Loucy (cell line): ENCODE measurements around the gene ZNF469.

Experiments used
- H2AFZ ChIP-seq: fragments of 200-600 bp; sonication (generic); 2 replicates; pipeline ENCODE4 v1.6.0; 2016; ENCODE audit warnings: antibody characterized with exemption, mild to moderate bottlenecking, low read length, moderate library complexity
- H3F3A ChIP-seq: fragments of 200-600 bp; 2 replicates; pipeline ENCODE4 v1.6.0; 2016; ENCODE audit warnings: antibody characterized with exemption, low read depth, mild to moderate bottlenecking
- H3K27me3 ChIP-seq: fragments of 200-600 bp; sonication (generic); 2 replicates; pipeline ENCODE4 v1.6.1; 2014; ENCODE audit warnings: low read length, mild to moderate bottlenecking; ENCODE audit not compliant: insufficient read depth, poor library complexity, severe bottlenecking
- H3K36me3 ChIP-seq: fragments of 200-600 bp; sonication (generic); 2 replicates; pipeline ENCODE4 v1.6.1; 2016; ENCODE audit warnings: low read length; ENCODE audit not compliant: insufficient read depth
- H3K4me1 ChIP-seq: fragments of 200-600 bp; sonication (generic); 2 replicates; pipeline ENCODE4 v1.5.1; 2014; ENCODE audit warnings: low read length, mild to moderate bottlenecking; ENCODE audit not compliant: insufficient read depth, poor library complexity, severe bottlenecking
- H3K4me2 ChIP-seq: fragments of 200-600 bp; sonication (generic); 2 replicates; pipeline ENCODE4 v1.6.0; 2014; ENCODE audit warnings: antibody characterized with exemption, low read length, low read depth, mild to moderate bottlenecking; ENCODE audit not compliant: poor library complexity, severe bottlenecking
- H3K4me3 ChIP-seq: fragments of 200-600 bp; sonication (generic); 2 replicates; pipeline ENCODE4 v1.5.1; 2014; ENCODE audit warnings: low read length, mild to moderate bottlenecking, mixed read lengths; ENCODE audit not compliant: poor library complexity, severe bottlenecking
- H3K79me2 ChIP-seq: fragments of 200-600 bp; sonication (generic); 2 replicates; pipeline ENCODE4 v1.6.1; 2014; ENCODE audit warnings: low read length; ENCODE audit not compliant: insufficient read depth
- H3K9ac ChIP-seq: fragments of 200-600 bp; sonication (generic); 2 replicates; pipeline ENCODE4 v1.6.0; 2014; ENCODE audit warnings: mild to moderate bottlenecking, low read depth, low read length, moderate library complexity; ENCODE audit not compliant: poor library complexity, severe bottlenecking
- H3K9me2 ChIP-seq: fragments of 200-600 bp; sonication (generic); replicated peaks from 2 replicates; pipeline ENCODE4 v1.6.1; 2016; ENCODE audit warnings: low read depth, low read length, mixed read lengths
- H3K9me3 ChIP-seq: fragments of 200-600 bp; sonication (generic); 2 replicates; pipeline ENCODE4 v1.6.1; 2014; ENCODE audit warnings: mild to moderate bottlenecking, antibody characterized with exemption, low read length, low read depth; ENCODE audit not compliant: insufficient read depth
- H4K20me1 ChIP-seq: fragments of 200-600 bp; sonication (generic); 2 replicates; pipeline ENCODE4 v1.6.0; 2014; ENCODE audit warnings: antibody characterized with exemption, low read length, mild to moderate bottlenecking; ENCODE audit not compliant: insufficient read depth, poor library complexity, severe bottlenecking
- CTCF ChIP-seq: fragments of 200-600 bp; sonication (generic); conservative IDR thresholded peaks from 2 replicates; pipeline ENCODE4 v1.5.1; 2014; ENCODE audit warnings: mild to moderate bottlenecking, antibody characterized with exemption, low read length
- EZH2phosphoT487 ChIP-seq: fragments of 200-600 bp; IDR thresholded peaks from 2 replicates; pipeline ENCODE4 v1.6.1; 2018; ENCODE audit warnings: antibody characterized with exemption, mild to moderate bottlenecking, moderate library complexity, borderline replicate concordance

The ZNF469 gene

GRCh38 chr16:88395669-88396584 lies 13.2 kb downstream of the ZNF469 start:
- Histone ChIP-seq H2AFZ (no peak overlapping the region), H3K4me1 (no peaks in the 10 kb centered on the region), H3K9ac (no peak overlapping the region), H3K4me2 (no peak overlapping the region), H3K9me2 (no peaks in the 10 kb centered on the region), H3K9me3 (no peaks in the 10 kb centered on the region), H4K20me1 (no peaks in the 10 kb centered on the region), H3K79me2 (no peaks in the 10 kb centered on the region), H3F3A (no peaks in the 10 kb centered on the region), H3K4me3 (no peak overlapping the region), H3K27me3 (no peaks in the 10 kb centered on the region), H3K36me3 (no peaks in the 10 kb centered on the region)
- TF ChIP-seq EZH2phosphoT487 (no peak), CTCF (no peak)

GRCh38 chr16:88398170-88398873 lies 15.6 kb downstream of the ZNF469 start:
- H3K27me3 ChIP-seq: no peaks in the 10 kb centered on the region
- H3K9me3 ChIP-seq: no peaks in the 10 kb centered on the region
- no peaks in the 10 kb centered on the region for H4K20me1 ChIP-seq
- no peak overlapping the region for H3K4me3 ChIP-seq
- H3K9me2 ChIP-seq: no peaks in the 10 kb centered on the region
- no peaks in the 10 kb centered on the region for H3K4me1 ChIP-seq
- H3K79me2 ChIP-seq: no peaks in the 10 kb centered on the region
- H3K36me3 ChIP-seq: no peaks in the 10 kb centered on the region
- H3F3A ChIP-seq: no peaks in the 10 kb centered on the region
- H2AFZ ChIP-seq: no peak overlapping the region
- TF ChIP-seq CTCF (no peak), EZH2phosphoT487 (no peak)
- no peak overlapping the region for H3K4me2 ChIP-seq
- no peak overlapping the region for H3K9ac ChIP-seq

GRCh38 chr16:88398874-88399178 lies 16.1 kb downstream of the ZNF469 start:
- H3K9me3 ChIP-seq: no peaks in the 10 kb centered on the region
- H3K4me2 ChIP-seq: no peak overlapping the region
- no peaks in the 10 kb centered on the region for H3K27me3 ChIP-seq
- H3K36me3 ChIP-seq: no peaks in the 10 kb centered on the region
- no peaks in the 10 kb centered on the region for H3K9me2 ChIP-seq
- no peaks in the 10 kb centered on the region for H4K20me1 ChIP-seq
- H3K4me1 ChIP-seq: no peaks in the 10 kb centered on the region
- H2AFZ ChIP-seq: no peak overlapping the region
- H3K79me2 ChIP-seq: no peaks in the 10 kb centered on the region
- H3F3A ChIP-seq: no peaks in the 10 kb centered on the region
- no peak overlapping the region for H3K9ac ChIP-seq
- no peak for TF ChIP-seq CTCF
- TF ChIP-seq EZH2phosphoT487: no peak
- no peak overlapping the region for H3K4me3 ChIP-seq
